HepG2 (cell line): ENCODE results near the gene FBXO30. TPM values are rescaled to one million over a fixed set of nuclear protein-coding genes. Genes with fewer than 3 reads are reported as not detected.

Experiments
- ATF7-NPFF ChIP-seq: sonication (generic); formaldehyde crosslinking; IDR thresholded peaks from 2 replicates; pipeline ENCODE4 v1.8.1; 2023; ENCODE audit warnings: mild to moderate bottlenecking, low read depth, missing genetic modification reagents, moderate library complexity
- LCORL ChIP-seq, 2 experiments: fragments of 450-650 bp in 1 of 2; sonication (generic) in 1 of 2; formaldehyde crosslinking in 1 of 2; IDR thresholded peaks; 2 replicates each; pipeline versions ENCODE4 v1.5.0 to v1.6.1; 2017 to 2020; ENCODE audit warnings: antibody characterized with exemption in 1 of 2, missing genetic modification reagents in 1 of 2
- MLLT10 ChIP-seq: sonication (generic); formaldehyde crosslinking; IDR thresholded peaks from 2 replicates; pipeline ENCODE4 v1.4.0; 2020; ENCODE audit warnings: missing genetic modification reagents
- ZNF3 ChIP-seq: IDR thresholded peaks from 2 replicates; pipeline ENCODE4 v1.7.0; 2017; ENCODE audit warnings: inconsistent platforms
- ZNF562 ChIP-seq: sonication (generic); formaldehyde crosslinking; IDR thresholded peaks from 2 replicates; pipeline ENCODE4 v1.8.0; 2022; ENCODE audit warnings: missing genetic modification reagents, borderline replicate concordance
- polyA plus RNA-seq, 8 experiments: library from polyadenylated mRNA; depleted of rRNA in 3 of 8; stranded (reverse) in 7 of 8; unstranded in 1 of 8; fragments of >200 nt; fragmentation: Illumina TruSeq in 4 of 8; extraction: Trizol in 4 of 8; gene quantifications; 2 replicates each; pipeline versions ENCODE4 v1.2.1 to v1.2.3, GENCODE V29; 2011 to 2016; ENCODE audit warnings: low read depth in 4 of 8, missing spikeins in 1 of 8, mixed read lengths in 1 of 8; ENCODE audit not compliant: insufficient read depth in 1 of 8
- total RNA-seq, 5 experiments: library from RNA; depleted of rRNA; stranded (reverse); fragments of >200 nt; fragmentation: Illumina TruSeq; extraction: Trizol; gene quantifications; 2 replicates each; pipeline ENCODE4 v1.2.3, GENCODE V29; 2016; ENCODE audit warnings: low read depth in 1 of 5
- TF ChIP-seq, protein P1 (sequence below), 2 experiments: fragments of 450-650 bp in 1 of 2; sonication (generic) in 1 of 2; formaldehyde crosslinking in 1 of 2; IDR thresholded peaks; 2 replicates each; pipeline versions ENCODE4 v1.6.1 to v1.8.0; 2016 to 2022; ENCODE audit warnings: antibody characterized with exemption in 1 of 2, mild to moderate bottlenecking in 1 of 2, missing genetic modification reagents in 1 of 2
- TF ChIP-seq, protein P2 (sequence below): sonication (generic); formaldehyde crosslinking; IDR thresholded peaks from 2 replicates; pipeline ENCODE4 v1.5.1; 2020; ENCODE audit warnings: mild to moderate bottlenecking, missing genetic modification reagents
- TF ChIP-seq, protein P3 (sequence below): fragments of 450-650 bp; IDR thresholded peaks from 2 replicates; pipeline ENCODE4 v1.6.1; 2017
- TF ChIP-seq, protein P4 (sequence below): sonication (generic); formaldehyde crosslinking; IDR thresholded peaks from 2 replicates; pipeline ENCODE4 v1.9.0; 2021; ENCODE audit warnings: missing genetic modification reagents, mild to moderate bottlenecking, borderline replicate concordance

Gene FBXO30
- total and polyA plus RNA-seq, 2 of the 13 experiments (the other 11 are each of a cell fraction or from before 2014, with no cell fraction given): 3.2 to 7.1 TPM

DNA sequence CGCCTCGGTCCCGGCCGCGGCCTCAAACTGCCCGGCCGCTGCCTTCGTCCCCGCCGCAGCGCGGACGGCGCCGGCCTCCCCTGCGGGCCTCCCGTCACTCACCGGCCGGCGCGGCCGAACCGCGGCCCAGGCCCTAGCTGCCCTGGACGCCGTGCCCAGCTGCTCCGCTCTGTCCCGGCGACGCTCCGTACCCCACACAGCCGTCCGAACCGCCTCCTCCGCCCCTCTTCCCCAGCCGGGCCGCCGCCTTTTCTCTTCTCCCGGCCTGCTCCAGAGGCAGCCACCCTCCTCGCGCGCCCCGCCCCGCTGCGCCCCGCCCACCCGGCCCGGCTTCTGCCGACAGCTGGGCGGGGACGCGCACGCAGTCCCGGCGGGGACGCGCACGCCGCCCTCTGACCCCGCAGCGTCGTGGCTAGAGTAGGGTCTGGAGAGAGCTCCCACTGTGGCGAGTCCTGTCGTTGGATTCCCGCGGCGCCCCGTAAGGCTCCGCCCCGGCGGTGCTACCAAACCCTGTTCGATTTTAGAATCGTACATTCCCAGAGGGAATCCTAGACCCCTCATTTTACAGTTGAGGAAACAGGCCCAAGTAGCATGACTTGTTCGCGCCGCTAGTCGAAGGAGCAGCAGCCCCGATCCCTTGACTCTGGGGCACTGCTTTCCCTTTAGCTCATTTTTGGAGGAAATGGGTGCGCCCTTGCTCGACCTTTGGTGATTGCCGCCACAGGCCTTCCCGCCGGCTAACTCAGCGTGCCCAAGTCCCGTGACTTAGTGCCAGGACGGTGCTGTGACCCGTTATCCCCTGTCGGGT is at the start of gene FBXO30 (continued):
- TF ChIP-seq, protein P1, sequence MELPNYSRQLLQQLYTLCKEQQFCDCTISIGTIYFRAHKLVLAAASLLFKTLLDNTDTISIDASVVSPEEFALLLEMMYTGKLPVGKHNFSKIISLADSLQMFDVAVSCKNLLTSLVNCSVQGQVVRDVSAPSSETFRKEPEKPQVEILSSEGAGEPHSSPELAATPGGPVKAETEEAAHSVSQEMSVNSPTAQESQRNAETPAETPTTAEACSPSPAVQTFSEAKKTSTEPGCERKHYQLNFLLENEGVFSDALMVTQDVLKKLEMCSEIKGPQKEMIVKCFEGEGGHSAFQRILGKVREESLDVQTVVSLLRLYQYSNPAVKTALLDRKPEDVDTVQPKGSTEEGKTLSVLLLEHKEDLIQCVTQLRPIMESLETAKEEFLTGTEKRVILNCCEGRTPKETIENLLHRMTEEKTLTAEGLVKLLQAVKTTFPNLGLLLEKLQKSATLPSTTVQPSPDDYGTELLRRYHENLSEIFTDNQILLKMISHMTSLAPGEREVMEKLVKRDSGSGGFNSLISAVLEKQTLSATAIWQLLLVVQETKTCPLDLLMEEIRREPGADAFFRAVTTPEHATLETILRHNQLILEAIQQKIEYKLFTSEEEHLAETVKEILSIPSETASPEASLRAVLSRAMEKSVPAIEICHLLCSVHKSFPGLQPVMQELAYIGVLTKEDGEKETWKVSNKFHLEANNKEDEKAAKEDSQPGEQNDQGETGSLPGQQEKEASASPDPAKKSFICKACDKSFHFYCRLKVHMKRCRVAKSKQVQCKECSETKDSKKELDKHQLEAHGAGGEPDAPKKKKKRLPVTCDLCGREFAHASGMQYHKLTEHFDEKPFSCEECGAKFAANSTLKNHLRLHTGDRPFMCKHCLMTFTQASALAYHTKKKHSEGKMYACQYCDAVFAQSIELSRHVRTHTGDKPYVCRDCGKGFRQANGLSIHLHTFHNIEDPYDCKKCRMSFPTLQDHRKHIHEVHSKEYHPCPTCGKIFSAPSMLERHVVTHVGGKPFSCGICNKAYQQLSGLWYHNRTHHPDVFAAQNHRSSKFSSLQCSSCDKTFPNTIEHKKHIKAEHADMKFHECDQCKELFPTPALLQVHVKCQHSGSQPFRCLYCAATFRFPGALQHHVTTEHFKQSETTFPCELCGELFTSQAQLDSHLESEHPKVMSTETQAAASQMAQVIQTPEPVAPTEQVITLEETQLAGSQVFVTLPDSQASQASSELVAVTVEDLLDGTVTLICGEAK (IDR thresholded peaks at IDR 0.05): no peak
- TF ChIP-seq, protein P1 (CRISPR knock-in tag; IDR thresholded peaks at IDR 0.05): peak; percentile 18
- no peak for TF ChIP-seq ZNF3
- TF ChIP-seq, protein P2, sequence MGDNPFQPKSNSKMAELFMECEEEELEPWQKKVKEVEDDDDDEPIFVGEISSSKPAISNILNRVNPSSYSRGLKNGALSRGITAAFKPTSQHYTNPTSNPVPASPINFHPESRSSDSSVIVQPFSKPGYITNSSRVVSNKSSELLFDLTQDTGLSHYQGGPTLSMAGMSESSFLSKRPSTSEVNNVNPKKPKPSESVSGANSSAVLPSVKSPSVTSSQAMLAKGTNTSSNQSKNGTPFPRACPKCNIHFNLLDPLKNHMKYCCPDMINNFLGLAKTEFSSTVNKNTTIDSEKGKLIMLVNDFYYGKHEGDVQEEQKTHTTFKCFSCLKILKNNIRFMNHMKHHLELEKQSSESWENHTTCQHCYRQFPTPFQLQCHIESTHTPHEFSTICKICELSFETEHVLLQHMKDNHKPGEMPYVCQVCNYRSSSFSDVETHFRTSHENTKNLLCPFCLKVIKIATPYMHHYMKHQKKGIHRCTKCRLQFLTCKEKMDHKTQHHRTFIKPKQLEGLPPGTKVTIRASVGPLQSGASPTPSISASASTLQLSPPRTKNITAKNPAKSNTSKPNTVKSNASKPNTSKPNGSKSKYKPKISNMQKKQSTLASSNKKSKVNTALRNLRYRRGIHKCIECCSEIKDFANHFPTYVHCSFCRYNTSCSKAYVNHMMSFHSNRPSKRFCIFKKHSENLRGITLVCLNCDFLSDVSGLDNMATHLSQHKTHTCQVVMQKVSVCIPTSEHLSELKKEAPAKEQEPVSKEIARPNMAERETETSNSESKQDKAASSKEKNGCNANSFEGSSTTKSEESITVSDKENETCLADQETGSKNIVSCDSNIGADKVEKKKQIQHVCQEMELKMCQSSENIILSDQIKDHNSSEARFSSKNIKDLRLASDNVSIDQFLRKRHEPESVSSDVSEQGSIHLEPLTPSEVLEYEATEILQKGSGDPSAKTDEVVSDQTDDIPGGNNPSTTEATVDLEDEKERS (CRISPR knock-in tag): peak; percentile 78; the same call in 1 of the 2 replicates
- TF ChIP-seq, protein P3, sequence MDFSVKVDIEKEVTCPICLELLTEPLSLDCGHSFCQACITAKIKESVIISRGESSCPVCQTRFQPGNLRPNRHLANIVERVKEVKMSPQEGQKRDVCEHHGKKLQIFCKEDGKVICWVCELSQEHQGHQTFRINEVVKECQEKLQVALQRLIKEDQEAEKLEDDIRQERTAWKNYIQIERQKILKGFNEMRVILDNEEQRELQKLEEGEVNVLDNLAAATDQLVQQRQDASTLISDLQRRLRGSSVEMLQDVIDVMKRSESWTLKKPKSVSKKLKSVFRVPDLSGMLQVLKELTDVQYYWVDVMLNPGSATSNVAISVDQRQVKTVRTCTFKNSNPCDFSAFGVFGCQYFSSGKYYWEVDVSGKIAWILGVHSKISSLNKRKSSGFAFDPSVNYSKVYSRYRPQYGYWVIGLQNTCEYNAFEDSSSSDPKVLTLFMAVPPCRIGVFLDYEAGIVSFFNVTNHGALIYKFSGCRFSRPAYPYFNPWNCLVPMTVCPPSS: no peak
- TF ChIP-seq ZNF562 (CRISPR knock-in tag): no peak; the same call in 1 of the 2 replicates
- TF ChIP-seq, protein P4, sequence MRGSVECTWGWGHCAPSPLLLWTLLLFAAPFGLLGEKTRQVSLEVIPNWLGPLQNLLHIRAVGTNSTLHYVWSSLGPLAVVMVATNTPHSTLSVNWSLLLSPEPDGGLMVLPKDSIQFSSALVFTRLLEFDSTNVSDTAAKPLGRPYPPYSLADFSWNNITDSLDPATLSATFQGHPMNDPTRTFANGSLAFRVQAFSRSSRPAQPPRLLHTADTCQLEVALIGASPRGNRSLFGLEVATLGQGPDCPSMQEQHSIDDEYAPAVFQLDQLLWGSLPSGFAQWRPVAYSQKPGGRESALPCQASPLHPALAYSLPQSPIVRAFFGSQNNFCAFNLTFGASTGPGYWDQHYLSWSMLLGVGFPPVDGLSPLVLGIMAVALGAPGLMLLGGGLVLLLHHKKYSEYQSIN (CRISPR knock-in tag): peak; percentile 81; the same call in 1 of the 2 replicates
- TF ChIP-seq ATF7-NPFF (CRISPR knock-in tag): peak; percentile 93
- 0 out of 2 replicates have a peak, but pooled peaks have one; percentile 17 for TF ChIP-seq LCORL (IDR thresholded peaks at IDR 0.05)
- peak; percentile 58 for TF ChIP-seq LCORL (CRISPR knock-in tag; IDR thresholded peaks at IDR 0.05)
- no peak for TF ChIP-seq MLLT10
